Endothelial cell of umbilical vein (primary cell): ENCODE data around the gene PIKFYVE. TPM values are rescaled to one million over a fixed set of nuclear protein-coding genes. Genes with fewer than 3 reads are reported as not detected.

Experiments used
- BruUV-seq: library from RNA; stranded (reverse); fragments of 400-500 nt; replicated peaks from 2 replicates; lab custom pipeline; 2021; lab: Mats Ljungman, UMichigan
- CTCF ChIA-PET: fragments of 300-600, 350-600 bp; sonication (Branson Sonifier 250); formaldehyde crosslinking; loops from one replicate; lab custom pipeline; 2021; ENCODE audit warnings: antibody characterized with exemption, inconsistent platforms; lab: Charles Lee
- POLR2A ChIA-PET: fragments of 300-600, 350-600 bp; sonication (Branson Sonifier 250); formaldehyde crosslinking; loops from one replicate; lab custom pipeline; 2021; ENCODE audit warnings: antibody characterized with exemption, inconsistent platforms; lab: Charles Lee
- DNase-seq: peaks from one replicate; pipeline ENCODE4 v3.0.0-alpha.2; 2011; ENCODE audit warnings: low read depth, low spot score
- FAIRE-seq: peaks from 2 replicates; lab custom pipeline; 2011; peaks lifted over from hg19 to GRCh38; lab: Jason Lieb, UNC
- H2AFZ ChIP-seq: 2 replicates; pipeline ENCODE4 v1.6.0; 2012; ENCODE audit warnings: low read depth, low read length, control low read depth, inconsistent platforms
- H3K27ac ChIP-seq: 2 replicates; pipeline ENCODE4 v1.5.1; 2011; ENCODE audit warnings: low read depth, mild to moderate bottlenecking, control low read depth, low read length, moderate library complexity; ENCODE audit not compliant: insufficient read depth
- H3K27me3 ChIP-seq, 2 experiments: 2 replicates each; pipeline versions ENCODE4 v1.6.0 to v1.6.1; 2011; ENCODE audit warnings: low read length in 2 of 2, mixed read lengths in 1 of 2; ENCODE audit not compliant: control insufficient read depth in 2 of 2, insufficient read depth in 2 of 2
- H3K36me3 ChIP-seq, 2 experiments: 2 replicates in 1 of 2; 3 replicates in 1 of 2; pipeline ENCODE4 v1.5.1; 2011; ENCODE audit warnings: low read length in 2 of 2, mild to moderate bottlenecking in 1 of 2, moderate library complexity in 1 of 2; ENCODE audit not compliant: control insufficient read depth in 2 of 2, insufficient read depth in 2 of 2; ENCODE audit errors: extremely low read depth in 1 of 2
- H3K4me1 ChIP-seq: 3 replicates; pipeline ENCODE4 v1.5.1; 2011; ENCODE audit warnings: mild to moderate bottlenecking, low read length; ENCODE audit not compliant: control insufficient read depth, insufficient read depth; ENCODE audit errors: extremely low read depth
- H3K4me2 ChIP-seq: 2 replicates; pipeline ENCODE4 v1.6.1; 2011; ENCODE audit warnings: low read length, control low read depth, mixed read lengths; ENCODE audit not compliant: insufficient read depth
- H3K4me3 ChIP-seq, 3 experiments: fragments of 200-600 bp in 1 of 3; sonication (generic), shearing (Covaris generic) in 1 of 3; replicated peaks in 1 of 3; 2 replicates each; pipeline ENCODE4 v1.5.1; 2011 to 2016; ENCODE audit warnings: control low read depth in 3 of 3, low read length in 3 of 3, mild to moderate bottlenecking in 2 of 3, inconsistent platforms in 1 of 3, low read depth in 1 of 3, moderate library complexity in 1 of 3; ENCODE audit not compliant: insufficient read depth in 1 of 3
- H3K79me2 ChIP-seq: 2 replicates; pipeline ENCODE4 v1.6.0; 2012; ENCODE audit warnings: low read length, inconsistent platforms; ENCODE audit not compliant: control insufficient read depth, insufficient read depth
- H3K9ac ChIP-seq: replicated peaks from 2 replicates; pipeline ENCODE3; 2011; ENCODE audit warnings: low read length, control low read depth; ENCODE audit not compliant: insufficient read depth; ENCODE audit errors: extremely low read depth
- H3K9me1 ChIP-seq: replicated peaks from 3 replicates; pipeline ENCODE4 v1.6.0; 2011; ENCODE audit warnings: mild to moderate bottlenecking, low read length; ENCODE audit not compliant: control insufficient read depth, insufficient read depth; ENCODE audit errors: extremely low read depth
- H3K9me3 ChIP-seq: replicated peaks from 2 replicates; pipeline ENCODE4 v1.5.1; 2012; ENCODE audit warnings: low read length, inconsistent platforms; ENCODE audit not compliant: control insufficient read depth, insufficient read depth
- H4K20me1 ChIP-seq: replicated peaks from 2 replicates; pipeline ENCODE3; 2011; ENCODE audit warnings: mild to moderate bottlenecking, low read length; ENCODE audit not compliant: control insufficient read depth, insufficient read depth; ENCODE audit errors: extremely low read depth
- CTCF ChIP-seq, 2 donors: IDR thresholded peaks; 1 replicate in 1 of 2; 2 replicates in 1 of 2; pipeline ENCODE4 v1.5.1; 2011; ENCODE audit warnings: low read length in 2 of 2, mild to moderate bottlenecking in 2 of 2, moderate library complexity in 2 of 2, control low read depth in 1 of 2, inconsistent platforms in 1 of 2, low read depth in 1 of 2; ENCODE audit not compliant: insufficient read depth in 1 of 2; ENCODE audit errors: extremely low read depth in 1 of 2
- EZH2 ChIP-seq: IDR thresholded peaks from 2 replicates; pipeline ENCODE4 v1.6.1; 2012; ENCODE audit warnings: borderline replicate concordance, low read depth, mild to moderate bottlenecking, moderate library complexity, low read length, inconsistent platforms; ENCODE audit not compliant: severe bottlenecking
- FOS ChIP-seq: IDR thresholded peaks from 2 replicates; pipeline ENCODE4 v1.6.1; 2011; ENCODE audit warnings: mild to moderate bottlenecking, low read length, moderate library complexity, borderline replicate concordance; ENCODE audit not compliant: insufficient read depth
- GATA2 ChIP-seq: IDR thresholded peaks from 2 replicates; pipeline ENCODE4 v1.7.0; 2011; ENCODE audit warnings: low read depth, mild to moderate bottlenecking, moderate library complexity, mixed read lengths, low read length; ENCODE audit not compliant: insufficient read length, insufficient read depth
- JUN ChIP-seq: IDR thresholded peaks from 2 replicates; pipeline ENCODE4 v1.6.1; 2011; ENCODE audit warnings: borderline replicate concordance, low read depth; ENCODE audit not compliant: insufficient read length, insufficient read depth
- MAX ChIP-seq: IDR thresholded peaks from 2 replicates; pipeline ENCODE4 v1.6.1; 2011; ENCODE audit not compliant: insufficient read depth, insufficient read length
- MYC ChIP-seq: IDR thresholded peaks from one replicate; pipeline ENCODE4 v1.6.1; 2011; ENCODE audit warnings: mild to moderate bottlenecking, low read depth, low read length
- POLR2A ChIP-seq: IDR thresholded peaks from 2 replicates; pipeline ENCODE4 v1.6.1; 2012; ENCODE audit warnings: low read depth, mild to moderate bottlenecking, control low read depth, low read length
- POLR2AphosphoS5 ChIP-seq: IDR thresholded peaks from 2 replicates; pipeline ENCODE4 v1.6.1; 2012; ENCODE audit warnings: low read depth, mild to moderate bottlenecking, control low read depth, low read length, moderate library complexity; ENCODE audit not compliant: insufficient read depth
- dilution Hi-C: fragments of 300-500 bp; cut with MboI; formaldehyde crosslinking; loops from one replicate; pipeline ENCODE4 v1.15.0; 2019; ENCODE audit warnings: low sequenced_read_pairs; ENCODE audit not compliant: extremely low pct_ligation_motif_present
- intact Hi-C: fragments of 100-400 bp; cut with micrococcal nuclease; formaldehyde crosslinking; loops from one replicate; pipeline ENCODE4 v1.10.0; 2022
- polyA plus RNA-seq, 4 experiments: library from polyadenylated mRNA; depleted of rRNA in 3 of 4; stranded (reverse) in 3 of 4; unstranded in 1 of 4; fragments of >200 nt; gene quantifications; 2 replicates each; pipeline versions ENCODE4 v1.2.1 to v1.2.3, GENCODE V29; 2011 to 2012; ENCODE audit warnings: missing spikeins in 1 of 4
- total RNA-seq: library from RNA; stranded (reverse); gene quantifications from 2 replicates; pipeline ENCODE4 v1.2.3, GENCODE V29; 2021

PIKFYVE gene
- total and polyA plus RNA-seq, 2 donors (not counting 3 experiments of a cell fraction or from before 2014, with no cell fraction given), result 9.0 to 28.2 TPM

- no peaks in the 10 kb centered on the region for H3K4me1 ChIP-seq
- H3K4me2 ChIP-seq, result no peak overlapping the region
- no peaks in the 10 kb centered on the region for H3K9me1 ChIP-seq
- H3K9ac ChIP-seq, result no peak overlapping the region
- DNase-seq (no peak), FAIRE-seq (no peak)
- intact Hi-C loops, result no loop called here
- BruUV-seq, result no TSS peak
- dilution Hi-C loops, result no loop called here
- peaks cover 14 to 39% of the 10 kb centered on the region in 2 experiments for H3K36me3 ChIP-seq
- no peak overlapping the region for H3K4me3 ChIP-seq
- peaks cover 7% of the 10 kb centered on the region for H3K79me2 ChIP-seq
- POLR2A ChIA-PET, result no interaction called here
- no peak overlapping the region for H3K27ac ChIP-seq
- CTCF ChIA-PET, result interaction anchor here (1.4 to 1.5 kb wide), 2 partner anchors 10 to 26 kb away, joined by 3 to 4 read pairs; partner anchors contain the start of gene IDH1
- no peaks in the 10 kb centered on the region for H3K9me3 ChIP-seq
- H3K27me3 ChIP-seq, result no peaks in the 10 kb centered on the region
- no peaks in the 10 kb centered on the region for H4K20me1 ChIP-seq
- TF ChIP-seq MAX, result no peak
- no peak for TF ChIP-seq FOS
- no peak for TF ChIP-seq MYC
- no peak for TF ChIP-seq CTCF (IDR thresholded peaks at IDR 0.05; ENCODE audit: extremely low read depth in 1 of 2, insufficient read depth in 1 of 2, low read depth in 1 of 2, low read length in 2 of 2)
- no peak for TF ChIP-seq JUN
- no peak for TF ChIP-seq POLR2A
- TF ChIP-seq GATA2, result no peak
- TF ChIP-seq EZH2, result no peak
- no peak for TF ChIP-seq POLR2AphosphoS5
- H2AFZ ChIP-seq, result no peak overlapping the region
Measured at GRCh38 chr2:208280933-208281332, 14.9 kb downstream of the PIKFYVE start.
